Prostate gland (tissue), 2 donors: Measurements from ENCODE around the gene PAX5.

ENCODE experiments used
- POLR2A ChIP-seq: fragments of 450-650 bp; IDR thresholded peaks from one replicate; pipeline ENCODE4 v1.6.1; 2016; ENCODE audit warnings: antibody characterized with exemption, mild to moderate bottlenecking
- TF ChIP-seq, protein P1 (sequence below), 4 experiments: fragments of 200-600 bp in 2 of 4; fragments of 450-650 bp in 2 of 4; sonication (generic) in 2 of 4; IDR thresholded peaks; 1 replicate in 3 of 4; 2 replicates in 1 of 4; pipeline ENCODE4 v1.5.1; 2016 to 2019; ENCODE audit warnings: antibody characterized with exemption in 4 of 4, mild to moderate bottlenecking in 2 of 4, moderate library complexity in 2 of 4

DNA sequence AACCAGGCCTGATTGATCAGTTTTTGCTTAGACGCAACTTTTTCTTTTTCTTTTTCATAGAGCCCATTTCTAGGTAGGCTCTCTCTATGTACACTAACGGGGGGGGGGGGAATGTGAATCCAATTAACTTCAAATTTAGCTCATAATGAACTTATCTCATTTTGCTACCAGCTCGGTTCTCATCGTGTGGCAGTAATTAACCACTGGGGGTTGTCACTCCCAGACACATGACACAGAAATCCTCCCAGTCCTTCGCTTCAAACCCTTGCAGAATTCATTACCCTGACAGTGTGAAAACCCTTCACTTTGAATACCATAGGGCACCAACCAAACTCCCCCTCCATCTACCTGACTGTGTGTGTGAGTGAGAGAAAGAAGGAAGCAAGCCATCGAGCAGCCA is 144.2 kb downstream of the PAX5 start:
- TF ChIP-seq, protein P1, sequence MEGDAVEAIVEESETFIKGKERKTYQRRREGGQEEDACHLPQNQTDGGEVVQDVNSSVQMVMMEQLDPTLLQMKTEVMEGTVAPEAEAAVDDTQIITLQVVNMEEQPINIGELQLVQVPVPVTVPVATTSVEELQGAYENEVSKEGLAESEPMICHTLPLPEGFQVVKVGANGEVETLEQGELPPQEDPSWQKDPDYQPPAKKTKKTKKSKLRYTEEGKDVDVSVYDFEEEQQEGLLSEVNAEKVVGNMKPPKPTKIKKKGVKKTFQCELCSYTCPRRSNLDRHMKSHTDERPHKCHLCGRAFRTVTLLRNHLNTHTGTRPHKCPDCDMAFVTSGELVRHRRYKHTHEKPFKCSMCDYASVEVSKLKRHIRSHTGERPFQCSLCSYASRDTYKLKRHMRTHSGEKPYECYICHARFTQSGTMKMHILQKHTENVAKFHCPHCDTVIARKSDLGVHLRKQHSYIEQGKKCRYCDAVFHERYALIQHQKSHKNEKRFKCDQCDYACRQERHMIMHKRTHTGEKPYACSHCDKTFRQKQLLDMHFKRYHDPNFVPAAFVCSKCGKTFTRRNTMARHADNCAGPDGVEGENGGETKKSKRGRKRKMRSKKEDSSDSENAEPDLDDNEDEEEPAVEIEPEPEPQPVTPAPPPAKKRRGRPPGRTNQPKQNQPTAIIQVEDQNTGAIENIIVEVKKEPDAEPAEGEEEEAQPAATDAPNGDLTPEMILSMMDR (IDR thresholded peaks at IDR 0.05): no peak
- TF ChIP-seq POLR2A: no peak
